Activated T-helper 17 cell treated with anti-CD3 and anti-CD28 coated beads, Interleukin-2, amount 50 U/mL, for 72 hours (primary cell): ENCODE measurements around the gene LUC7L3. TPM values are rescaled to one million over a fixed set of nuclear protein-coding genes. Genes with fewer than 3 reads are reported as not detected.
"Not testable (repeated sequence)": the region's sequence is repeated elsewhere in the genome, so short reads cannot be mapped to it uniquely, and the experiment has no call there.

Experiments
- ATAC-seq: fragments of 150-1000 bp; cut with Tn5 transposase; replicated peaks from 2 replicates; pipeline ENCODE4 v1.10.0; 2021; ENCODE audit warnings: mild to moderate bottlenecking, moderate library complexity
- H3K27ac Mint-ChIP-seq: one replicate; pipeline ENCODE4 v1.8.0; 2022; ENCODE audit warnings: mixed read lengths
- H3K27me3 Mint-ChIP-seq: one replicate; pipeline ENCODE4 v1.8.0; 2022; ENCODE audit warnings: mixed read lengths
- H3K36me3 Mint-ChIP-seq: one replicate; pipeline ENCODE4 v1.8.0; 2022; ENCODE audit warnings: low read depth, mild to moderate bottlenecking, mixed read lengths
- H3K4me1 Mint-ChIP-seq: one replicate; pipeline ENCODE4 v1.8.0; 2022; ENCODE audit warnings: mixed read lengths
- H3K4me3 Mint-ChIP-seq: one replicate; pipeline ENCODE4 v1.8.0; 2022; ENCODE audit warnings: mild to moderate bottlenecking, mixed read lengths
- H3K9me3 Mint-ChIP-seq: one replicate; pipeline ENCODE4 v1.8.0; 2022; ENCODE audit warnings: mixed read lengths
- total RNA-seq, 2 donors: library from RNA; stranded (reverse); gene quantifications; one replicate each; pipeline ENCODE4 v1.2.3, GENCODE V29; 2022

The LUC7L3 gene
- total RNA-seq, 2 donors from 2014 or later = 113 to 142 TPM

DNA sequence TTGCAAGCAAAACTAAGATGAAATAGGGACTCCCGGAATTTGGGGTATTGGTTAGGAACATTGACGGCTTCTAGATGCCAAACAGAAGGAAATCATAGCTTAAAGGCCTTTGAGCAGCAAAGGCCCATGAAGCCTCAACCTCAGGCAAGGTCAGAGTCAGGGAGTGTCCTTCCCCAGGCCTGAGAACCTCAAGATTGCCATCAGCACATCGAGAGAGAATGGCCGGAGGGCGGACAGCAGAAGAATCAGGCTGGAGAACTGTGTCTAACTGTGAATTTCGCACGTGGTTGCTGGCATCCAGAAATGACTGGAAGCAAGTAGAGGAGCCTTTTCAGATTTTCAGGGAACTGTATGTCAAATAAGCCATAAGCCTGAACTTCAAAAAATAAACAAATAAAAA is 72.7 kb downstream of the LUC7L3 start:
- no peak for ATAC-seq
- Mint-ChIP-seq H3K27me3 (no peaks in the 10 kb centered on the region), H3K27ac (no peak overlapping the region), H3K36me3 (no peaks in the 10 kb centered on the region), H3K4me3 (no peak overlapping the region), H3K9me3 (no peaks in the 10 kb centered on the region), H3K4me1 (peaks cover 5% of the 10 kb centered on the region)

DNA sequence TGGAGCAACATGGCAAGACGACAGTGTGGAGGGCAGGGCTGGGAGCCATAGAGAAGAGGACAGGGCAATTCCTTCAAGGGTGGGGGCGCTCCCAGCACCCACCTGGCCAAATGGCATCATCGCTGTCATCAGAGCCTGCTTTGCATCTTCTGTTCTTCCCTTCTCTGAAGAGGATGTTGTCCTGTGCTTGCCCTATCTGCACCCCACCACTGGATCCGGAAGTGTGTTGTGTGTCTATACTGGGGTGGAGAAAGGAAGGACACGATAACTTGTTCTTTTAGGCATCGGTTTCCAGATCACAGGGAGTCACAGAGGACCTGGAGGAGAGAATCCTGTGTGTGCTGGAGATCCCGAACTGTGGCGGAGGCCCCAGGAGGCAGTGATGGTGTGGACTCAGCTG is 73.6 kb downstream of the LUC7L3 start:
- Mint-ChIP-seq H3K4me1 (peaks cover 1% of the 10 kb centered on the region), H3K36me3 (no peaks in the 10 kb centered on the region), H3K4me3 (no peak overlapping the region), H3K27me3 (no peaks in the 10 kb centered on the region), H3K9me3 (no peaks in the 10 kb centered on the region), H3K27ac (no peak overlapping the region)
- no peak for ATAC-seq

DNA sequence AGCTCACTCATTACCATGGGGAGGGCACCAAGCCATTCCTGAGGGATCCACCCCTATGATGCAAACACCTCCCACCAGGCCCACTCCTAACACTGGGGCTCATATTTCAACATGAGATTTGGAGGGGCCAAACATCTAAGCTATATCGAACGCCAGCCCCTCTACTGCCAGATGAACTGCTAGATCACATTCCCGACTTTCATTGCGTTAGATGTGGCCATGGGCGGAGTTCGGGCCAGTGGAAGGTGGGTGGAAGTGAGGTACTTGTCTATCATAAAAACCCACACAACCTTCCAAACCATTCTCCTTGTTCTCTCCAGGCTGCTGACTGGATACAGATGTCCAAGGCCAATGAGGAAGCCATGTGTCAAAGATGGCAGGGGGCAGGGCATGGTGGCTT is 75.0 kb downstream of the LUC7L3 start:
- H3K27me3 Mint-ChIP-seq = no peaks in the 10 kb centered on the region
- H3K9me3 Mint-ChIP-seq = no peaks in the 10 kb centered on the region
- no peaks in the 10 kb centered on the region for H3K36me3 Mint-ChIP-seq
- no peaks in the 10 kb centered on the region for H3K4me1 Mint-ChIP-seq
- no peak overlapping the region for H3K4me3 Mint-ChIP-seq
- ATAC-seq = no peak
- no peak overlapping the region for H3K27ac Mint-ChIP-seq

DNA sequence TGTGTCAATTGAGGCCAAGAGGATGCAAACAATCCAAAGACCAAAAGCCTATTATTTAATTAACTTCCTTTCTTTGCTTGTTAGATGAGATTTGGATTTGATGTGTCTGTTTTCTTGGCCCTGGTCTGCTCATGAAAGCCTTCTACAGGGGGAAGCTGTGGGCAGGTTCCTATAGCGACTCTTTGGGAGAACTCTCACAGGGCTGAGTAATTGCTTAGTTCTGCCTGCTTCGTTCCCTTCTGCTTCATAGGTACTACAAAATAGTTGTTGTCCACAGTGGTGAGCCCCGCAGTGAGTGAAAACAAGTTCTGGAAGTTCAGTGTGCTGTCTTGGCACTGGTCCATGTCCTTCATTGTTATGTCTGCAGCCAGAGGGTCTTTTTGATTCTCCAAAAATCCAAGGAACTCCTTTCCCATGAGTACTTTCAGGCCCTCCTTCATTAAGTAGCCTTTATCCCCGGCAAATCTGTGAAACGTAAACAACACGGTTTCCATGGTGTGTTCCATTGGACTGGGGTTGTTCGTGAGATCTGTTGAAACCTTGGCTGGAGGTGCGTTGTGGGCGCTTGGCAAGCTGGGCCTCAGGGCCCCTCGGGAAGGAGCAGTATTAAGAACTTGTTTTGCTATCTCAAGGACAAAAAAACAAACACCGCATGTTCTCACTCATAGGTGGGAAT is 77.9 kb downstream of the LUC7L3 start:
- no peak overlapping the region for H3K4me3 Mint-ChIP-seq
- H3K27me3 Mint-ChIP-seq = no peaks in the 10 kb centered on the region
- H3K9me3 Mint-ChIP-seq = no peaks in the 10 kb centered on the region
- no peaks in the 10 kb centered on the region for H3K4me1 Mint-ChIP-seq
- no peaks in the 10 kb centered on the region for H3K36me3 Mint-ChIP-seq
- no peak overlapping the region for H3K27ac Mint-ChIP-seq
- no peak for ATAC-seq

DNA sequence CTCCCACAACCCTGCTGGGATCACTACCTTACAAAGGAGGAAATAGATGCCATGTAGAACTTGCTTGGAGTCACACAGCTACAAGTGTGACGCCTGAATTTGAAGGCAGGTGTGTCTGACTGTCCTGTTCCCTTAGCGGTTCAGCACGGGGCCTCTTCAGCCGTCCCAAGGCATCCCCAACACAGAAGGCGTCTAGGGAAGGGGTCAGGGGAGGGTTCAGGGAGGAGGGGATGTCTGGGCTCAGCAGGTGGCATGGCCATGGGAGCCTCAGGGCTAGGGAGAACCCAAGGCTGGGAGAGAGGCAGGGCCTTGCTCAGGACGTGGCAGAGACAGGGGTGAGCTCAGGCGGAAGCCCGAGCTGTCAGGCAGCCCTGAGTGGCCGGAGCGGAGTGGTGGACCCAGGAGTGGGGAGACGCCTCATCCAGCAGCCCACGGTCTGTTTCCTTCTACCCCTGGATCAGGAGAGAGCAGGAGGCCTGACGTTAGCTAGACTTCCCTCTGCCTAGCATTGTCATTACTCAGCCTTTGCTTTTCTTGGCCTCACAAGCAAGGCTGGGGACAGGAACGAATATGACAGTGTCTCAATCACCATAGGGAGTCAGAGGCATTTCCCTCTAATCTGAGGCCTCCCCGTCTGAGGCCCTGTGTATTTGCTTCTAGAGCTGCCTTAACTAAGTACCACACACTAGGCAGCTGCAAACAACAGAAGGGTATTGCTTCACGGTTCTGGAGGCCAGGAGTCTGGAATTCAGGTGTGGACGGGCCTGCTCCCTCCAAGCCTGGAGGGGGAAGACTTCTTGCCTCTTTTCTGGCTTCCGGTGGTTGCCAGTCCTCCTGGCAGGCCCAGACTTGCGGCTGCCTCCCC is 79.3 kb downstream of the LUC7L3 start:
- H3K4me3 Mint-ChIP-seq = no peak overlapping the region
- no peak overlapping the region for H3K27ac Mint-ChIP-seq
- H3K4me1 Mint-ChIP-seq = no peaks in the 10 kb centered on the region
- no peaks in the 10 kb centered on the region for H3K27me3 Mint-ChIP-seq
- no peak for ATAC-seq
- H3K36me3 Mint-ChIP-seq = no peaks in the 10 kb centered on the region
- H3K9me3 Mint-ChIP-seq = no peaks in the 10 kb centered on the region

DNA sequence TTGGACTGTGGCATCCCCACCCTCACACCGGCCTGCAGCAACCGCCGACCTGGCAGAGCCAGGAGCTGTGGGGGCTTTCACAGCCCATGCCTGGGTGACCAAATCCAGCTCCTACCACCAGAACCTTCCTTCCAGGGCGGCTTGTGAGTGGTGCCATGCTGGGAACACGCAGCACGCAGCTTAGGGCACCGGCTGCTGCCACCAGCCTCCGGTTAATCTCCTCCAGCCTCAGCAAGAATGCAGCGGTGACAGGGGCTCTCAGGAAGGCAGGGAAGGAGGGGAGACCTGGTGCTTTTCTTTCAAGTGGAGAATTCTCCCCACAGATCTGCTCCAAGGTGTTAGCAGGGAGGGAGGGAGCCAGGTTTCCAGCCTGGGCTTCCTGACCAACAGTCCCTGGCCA is 80.2 kb downstream of the LUC7L3 start:
- Mint-ChIP-seq H3K4me1 (no peaks in the 10 kb centered on the region), H3K27ac (no peak overlapping the region), H3K36me3 (no peaks in the 10 kb centered on the region), H3K4me3 (no peak overlapping the region), H3K27me3 (no peaks in the 10 kb centered on the region), H3K9me3 (no peaks in the 10 kb centered on the region)
- no peak for ATAC-seq

DNA sequence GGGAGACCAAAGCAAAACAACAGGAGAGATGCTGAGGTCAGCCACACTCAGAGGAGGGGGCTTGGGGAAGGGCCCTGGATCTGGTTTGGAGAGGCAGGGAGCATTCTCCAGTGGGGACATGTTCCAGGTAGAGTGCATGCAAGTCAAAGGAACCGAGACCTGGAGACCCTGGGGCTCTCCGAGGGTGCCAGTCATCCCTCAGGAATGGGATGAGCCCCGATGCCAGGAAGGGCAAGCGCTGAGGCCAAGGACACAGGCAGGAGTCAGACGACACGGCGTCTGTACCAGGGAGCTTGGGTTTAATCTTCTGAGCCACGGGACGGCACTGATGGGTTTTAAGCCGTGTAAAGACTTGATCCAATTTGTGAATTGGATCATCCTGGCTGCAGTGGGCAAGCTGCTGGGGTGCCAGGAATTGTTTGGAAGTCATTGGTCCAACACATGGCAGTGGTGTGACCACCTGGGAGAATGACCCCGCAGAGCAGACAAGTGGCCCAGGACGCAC is 80.8 kb downstream of the LUC7L3 start:
- no peaks in the 10 kb centered on the region for H3K9me3 Mint-ChIP-seq

DNA sequence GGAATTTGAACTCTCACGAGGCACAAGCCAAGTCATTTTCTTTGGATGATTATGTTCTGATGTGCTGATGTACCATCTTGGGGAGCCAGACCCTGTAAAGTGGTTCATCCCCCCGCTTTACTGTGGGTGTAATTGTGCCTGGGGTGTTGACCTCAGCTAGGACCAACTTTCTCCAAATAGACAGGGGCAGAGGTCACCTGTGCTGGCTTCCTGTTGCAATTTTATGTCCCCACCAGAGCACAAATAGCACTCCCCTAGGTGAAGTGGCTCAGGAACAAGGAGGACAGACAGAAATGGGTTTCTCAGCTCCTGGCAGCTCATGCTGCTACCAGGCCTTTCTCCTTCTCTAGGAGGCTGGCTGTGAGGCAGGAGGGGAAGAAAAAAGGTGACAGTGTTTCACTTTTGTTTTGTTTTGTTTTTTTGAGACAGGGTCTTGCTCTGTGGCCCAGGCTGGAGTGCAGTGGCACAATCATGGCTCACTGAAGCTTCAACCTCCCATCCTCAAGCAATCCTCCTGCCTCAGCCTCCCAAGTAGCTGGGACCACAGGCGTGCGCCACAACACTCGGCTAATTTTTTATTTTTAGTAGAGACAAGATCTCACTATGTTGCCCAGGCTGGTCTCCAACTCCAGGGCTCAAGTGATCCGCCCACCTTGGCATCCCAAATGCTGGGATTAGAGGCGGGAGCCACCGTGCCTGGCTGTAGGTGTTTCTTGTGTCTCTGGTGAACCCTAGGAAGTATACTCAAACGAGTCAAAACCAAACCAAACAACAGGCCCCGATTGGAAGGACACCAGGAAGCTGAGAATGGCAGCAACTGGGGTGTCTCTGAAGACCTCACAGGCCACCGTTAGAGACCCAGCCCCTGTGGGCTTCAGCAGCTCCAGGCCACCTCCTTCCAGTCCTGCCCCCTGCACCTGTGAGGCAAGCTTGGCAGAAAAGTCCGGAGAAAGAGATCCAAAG is 83.5 kb downstream of the LUC7L3 start:
- Mint-ChIP-seq H3K27ac (no peak overlapping the region), H3K4me3 (no peak overlapping the region), H3K27me3 (no peaks in the 10 kb centered on the region), H3K36me3 (no peaks in the 10 kb centered on the region), H3K4me1 (no peaks in the 10 kb centered on the region), H3K9me3 (no peaks in the 10 kb centered on the region)
- ATAC-seq = no peak

More for the DNA sequence above, 80.8 kb downstream of the LUC7L3 start:
- H3K4me1 Mint-ChIP-seq = no peaks in the 10 kb centered on the region
- no peak overlapping the region for H3K27ac Mint-ChIP-seq
- ATAC-seq = no peak
- H3K4me3 Mint-ChIP-seq = no peak overlapping the region
- H3K36me3 Mint-ChIP-seq = no peaks in the 10 kb centered on the region
- no peaks in the 10 kb centered on the region for H3K27me3 Mint-ChIP-seq

DNA sequence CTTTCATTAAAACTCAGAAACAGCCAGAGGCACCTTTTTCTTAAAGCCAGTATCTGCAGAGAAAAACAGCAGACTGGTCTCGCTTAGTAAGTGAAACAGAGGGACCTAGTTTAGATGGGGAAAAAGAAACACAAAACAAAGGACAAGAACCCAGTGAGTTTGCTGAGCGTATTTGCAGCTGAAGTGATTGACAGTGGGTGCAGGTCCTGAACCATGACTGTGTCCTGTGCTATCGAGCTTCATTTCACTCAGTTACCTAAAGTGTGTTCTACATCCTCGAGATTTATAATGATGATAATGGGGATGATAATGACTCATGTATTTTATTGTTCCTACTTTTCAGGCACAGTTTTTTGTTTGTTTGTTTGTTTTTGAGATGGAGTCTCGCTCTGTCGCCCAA is 84.3 kb downstream of the LUC7L3 start:
- H3K36me3 Mint-ChIP-seq = no peaks in the 10 kb centered on the region
- H3K27me3 Mint-ChIP-seq = no peaks in the 10 kb centered on the region
- no peaks in the 10 kb centered on the region for H3K9me3 Mint-ChIP-seq
- H3K4me1 Mint-ChIP-seq = no peaks in the 10 kb centered on the region
- H3K27ac Mint-ChIP-seq = no peak overlapping the region
- no peak overlapping the region for H3K4me3 Mint-ChIP-seq
- no peak for ATAC-seq

DNA sequence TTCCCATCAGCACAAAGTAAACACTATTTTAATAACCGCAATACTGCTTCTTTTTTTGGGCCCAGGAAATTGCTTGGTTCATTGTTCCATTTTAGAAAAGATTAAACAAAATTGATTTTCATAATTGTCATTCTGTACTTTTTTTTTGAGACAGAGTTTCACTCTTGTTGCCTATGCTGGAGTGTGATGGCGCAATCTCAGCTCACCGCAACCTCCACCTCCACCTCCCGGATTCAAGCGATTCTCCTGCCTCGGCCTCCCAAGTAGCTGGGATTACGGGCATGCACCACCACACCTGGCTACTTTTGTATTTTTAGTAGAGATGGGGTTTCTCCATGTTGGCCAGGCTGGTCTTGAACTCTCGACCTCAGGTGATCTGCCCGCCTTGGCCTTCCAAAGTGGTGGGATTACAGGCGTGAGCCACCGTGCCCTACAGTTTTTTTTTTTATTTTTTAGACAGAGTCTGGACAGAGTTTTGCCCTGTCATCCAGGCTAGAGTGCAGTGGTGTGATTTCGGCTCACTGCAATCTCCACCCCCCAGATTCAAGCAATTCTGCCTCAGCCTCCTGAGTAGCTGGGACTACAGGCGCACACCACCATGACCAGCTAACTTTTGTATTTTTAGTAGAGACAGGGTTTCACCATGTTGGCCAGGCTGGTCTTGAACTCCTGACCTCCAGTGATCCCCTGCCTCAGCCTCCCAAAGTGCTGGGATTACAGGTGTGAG is 85.5 kb downstream of the LUC7L3 start:
- ATAC-seq, H3K4me3 Mint-ChIP-seq, H3K27me3 Mint-ChIP-seq, H3K36me3 Mint-ChIP-seq, H3K4me1 Mint-ChIP-seq, H3K27ac Mint-ChIP-seq, H3K9me3 Mint-ChIP-seq: not testable (repeated sequence)

DNA sequence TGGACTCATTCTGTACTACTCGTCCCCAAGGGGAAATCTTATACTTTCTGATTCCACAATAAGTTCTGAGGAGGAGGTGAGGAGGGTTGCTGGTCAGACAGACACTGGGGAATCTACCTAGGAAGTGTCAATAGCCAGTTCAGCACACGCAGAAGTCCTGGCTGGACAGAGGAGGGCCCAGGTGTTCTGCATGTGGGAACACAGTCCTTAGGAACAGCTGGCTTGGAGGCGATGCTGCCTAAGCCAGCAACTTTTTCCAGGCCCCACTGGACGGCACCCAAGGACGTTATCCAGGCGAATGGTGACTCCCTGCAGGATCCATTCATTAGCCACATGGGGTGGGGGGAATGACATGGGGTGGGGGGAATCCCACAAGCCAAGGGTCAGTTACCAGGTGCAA is 86.1 kb downstream of the LUC7L3 start:
- Mint-ChIP-seq H3K36me3 (no peaks in the 10 kb centered on the region), H3K27me3 (no peaks in the 10 kb centered on the region), H3K4me1 (no peaks in the 10 kb centered on the region), H3K9me3 (no peaks in the 10 kb centered on the region), H3K27ac (no peak overlapping the region), H3K4me3 (no peak overlapping the region)
- no peak for ATAC-seq
